Ishikawa (cell line): ENCODE data around the gene PPP1R37.

Experiments
- CEBPB ChIP-seq: IDR thresholded peaks from 2 replicates; pipeline ENCODE4 v1.6.1; 2012
- CREB1 ChIP-seq: IDR thresholded peaks from 2 replicates; pipeline ENCODE4 v1.6.1; 2012; ENCODE audit warnings: low read depth
- EGR1 ChIP-seq: IDR thresholded peaks from 2 replicates; pipeline ENCODE4 v1.6.1; 2012
- EP300 ChIP-seq: IDR thresholded peaks from 2 replicates; pipeline ENCODE4 v1.6.1; 2012; ENCODE audit warnings: borderline replicate concordance
- FOXM1 ChIP-seq: IDR thresholded peaks from 2 replicates; pipeline ENCODE4 v1.6.1; 2012; ENCODE audit warnings: low read depth, borderline replicate concordance
- NFIC ChIP-seq: IDR thresholded peaks from 2 replicates; pipeline ENCODE4 v1.6.1; 2012
- RAD21 ChIP-seq: IDR thresholded peaks from 2 replicates; pipeline ENCODE4 v1.6.1; 2012; ENCODE audit warnings: low read depth
- TAF1 ChIP-seq: IDR thresholded peaks from 2 replicates; pipeline ENCODE4 v1.6.1; 2012; ENCODE audit warnings: low read depth, mild to moderate bottlenecking
- TCF12 ChIP-seq: IDR thresholded peaks from 2 replicates; pipeline ENCODE4 v1.6.1; 2012; ENCODE audit warnings: low read depth
- TEAD4 ChIP-seq: IDR thresholded peaks from 2 replicates; pipeline ENCODE4 v1.6.1; 2012
- USF1 ChIP-seq: IDR thresholded peaks from 2 replicates; pipeline ENCODE4 v1.6.1; 2012
- YY1 ChIP-seq: IDR thresholded peaks from 2 replicates; pipeline ENCODE4 v1.6.1; 2012; ENCODE audit warnings: low read depth
- ZBTB7A ChIP-seq: IDR thresholded peaks from 2 replicates; pipeline ENCODE4 v1.6.1; 2012; ENCODE audit warnings: low read depth
- TF ChIP-seq, protein P1 (sequence below): IDR thresholded peaks from 2 replicates; pipeline ENCODE4 v1.6.1; 2012; ENCODE audit warnings: low read depth, mild to moderate bottlenecking
- TF ChIP-seq, protein P2 (sequence below): IDR thresholded peaks from 2 replicates; pipeline ENCODE4 v1.6.1; 2012

The PPP1R37 gene

DNA sequence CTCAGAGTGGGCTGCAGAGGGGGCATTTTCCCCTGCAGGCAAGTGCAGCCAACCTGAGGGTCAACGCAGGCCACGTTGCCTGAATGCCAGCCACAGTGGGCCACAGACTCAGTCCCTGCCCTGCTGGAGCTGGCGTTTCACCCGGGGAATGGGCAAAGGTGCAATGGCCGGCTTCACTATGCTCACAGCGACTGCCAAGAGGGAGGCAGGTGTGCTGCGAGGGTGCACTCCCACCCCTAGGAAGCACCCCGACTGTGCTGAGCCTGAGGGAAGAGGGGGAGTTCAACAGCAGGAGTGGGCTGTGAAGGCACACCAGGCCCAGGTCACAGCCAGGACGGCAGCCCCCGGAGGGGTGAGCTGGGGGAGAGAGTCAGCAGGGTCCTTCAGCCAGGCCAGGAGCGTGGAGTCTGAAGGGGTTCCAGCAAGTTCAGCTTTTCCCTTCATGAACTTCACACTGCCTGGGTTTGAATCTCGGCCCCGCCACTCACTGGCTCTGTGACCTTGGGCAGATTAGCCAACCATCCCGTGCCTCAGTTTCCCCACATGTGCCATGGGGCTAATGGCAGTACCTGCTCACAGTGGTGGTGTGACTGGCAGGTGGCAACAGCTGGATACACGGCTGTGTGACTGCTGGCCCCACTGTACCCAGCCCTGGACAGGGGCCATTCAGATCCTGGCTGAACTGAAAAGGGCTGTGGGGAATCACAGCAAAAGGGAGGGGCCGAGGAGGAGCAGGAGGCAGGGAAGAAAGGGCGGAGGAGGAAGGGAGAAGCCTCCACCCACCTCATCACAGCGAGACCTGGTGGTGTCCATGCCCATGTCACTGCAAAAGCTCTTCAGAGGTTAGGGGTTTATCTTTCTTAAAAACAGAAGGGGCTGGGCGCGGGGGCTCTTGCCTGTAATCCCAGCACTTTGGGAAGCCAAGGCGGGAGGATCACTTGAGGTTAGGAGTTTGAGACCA is 77.4 kb downstream of the PPP1R37 start:
- TF ChIP-seq, protein P1, sequence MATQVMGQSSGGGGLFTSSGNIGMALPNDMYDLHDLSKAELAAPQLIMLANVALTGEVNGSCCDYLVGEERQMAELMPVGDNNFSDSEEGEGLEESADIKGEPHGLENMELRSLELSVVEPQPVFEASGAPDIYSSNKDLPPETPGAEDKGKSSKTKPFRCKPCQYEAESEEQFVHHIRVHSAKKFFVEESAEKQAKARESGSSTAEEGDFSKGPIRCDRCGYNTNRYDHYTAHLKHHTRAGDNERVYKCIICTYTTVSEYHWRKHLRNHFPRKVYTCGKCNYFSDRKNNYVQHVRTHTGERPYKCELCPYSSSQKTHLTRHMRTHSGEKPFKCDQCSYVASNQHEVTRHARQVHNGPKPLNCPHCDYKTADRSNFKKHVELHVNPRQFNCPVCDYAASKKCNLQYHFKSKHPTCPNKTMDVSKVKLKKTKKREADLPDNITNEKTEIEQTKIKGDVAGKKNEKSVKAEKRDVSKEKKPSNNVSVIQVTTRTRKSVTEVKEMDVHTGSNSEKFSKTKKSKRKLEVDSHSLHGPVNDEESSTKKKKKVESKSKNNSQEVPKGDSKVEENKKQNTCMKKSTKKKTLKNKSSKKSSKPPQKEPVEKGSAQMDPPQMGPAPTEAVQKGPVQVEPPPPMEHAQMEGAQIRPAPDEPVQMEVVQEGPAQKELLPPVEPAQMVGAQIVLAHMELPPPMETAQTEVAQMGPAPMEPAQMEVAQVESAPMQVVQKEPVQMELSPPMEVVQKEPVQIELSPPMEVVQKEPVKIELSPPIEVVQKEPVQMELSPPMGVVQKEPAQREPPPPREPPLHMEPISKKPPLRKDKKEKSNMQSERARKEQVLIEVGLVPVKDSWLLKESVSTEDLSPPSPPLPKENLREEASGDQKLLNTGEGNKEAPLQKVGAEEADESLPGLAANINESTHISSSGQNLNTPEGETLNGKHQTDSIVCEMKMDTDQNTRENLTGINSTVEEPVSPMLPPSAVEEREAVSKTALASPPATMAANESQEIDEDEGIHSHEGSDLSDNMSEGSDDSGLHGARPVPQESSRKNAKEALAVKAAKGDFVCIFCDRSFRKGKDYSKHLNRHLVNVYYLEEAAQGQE: no peak
- no peak for TF ChIP-seq USF1
- TF ChIP-seq TAF1: no peak
- TF ChIP-seq FOXM1: no peak
- TF ChIP-seq, protein P2, sequence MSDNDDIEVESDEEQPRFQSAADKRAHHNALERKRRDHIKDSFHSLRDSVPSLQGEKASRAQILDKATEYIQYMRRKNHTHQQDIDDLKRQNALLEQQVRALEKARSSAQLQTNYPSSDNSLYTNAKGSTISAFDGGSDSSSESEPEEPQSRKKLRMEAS: no peak
- TF ChIP-seq EGR1: no peak
- no peak for TF ChIP-seq CEBPB
- no peak for TF ChIP-seq ZBTB7A

DNA sequence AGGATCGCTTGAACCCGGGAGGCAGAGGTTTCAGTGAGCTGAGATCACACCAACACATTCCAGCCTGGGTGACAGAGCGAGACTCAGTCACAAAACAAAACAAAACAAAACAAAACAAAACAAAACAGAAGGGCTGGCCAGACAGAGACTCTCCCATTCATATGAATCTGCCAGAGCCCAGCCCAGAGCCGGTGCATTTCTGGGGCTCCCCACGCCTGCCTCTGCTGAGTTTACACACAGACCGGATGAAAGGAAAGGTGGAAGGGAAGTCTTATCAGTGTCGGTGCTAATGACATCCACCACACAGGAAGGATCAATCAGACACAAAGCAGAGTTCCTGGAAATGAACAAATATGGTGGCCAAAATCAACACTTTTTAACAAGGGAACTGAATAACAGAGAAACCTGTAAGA is 78.2 kb downstream of the PPP1R37 start:
- TF ChIP-seq RAD21 (no peak), TEAD4 (no peak), CREB1 (no peak), YY1 (no peak), TAF1 (no peak), TCF12 (no peak), EGR1 (no peak), CEBPB (no peak), USF1 (no peak), FOXM1 (no peak)
- TF ChIP-seq, protein P1: no peak

DNA sequence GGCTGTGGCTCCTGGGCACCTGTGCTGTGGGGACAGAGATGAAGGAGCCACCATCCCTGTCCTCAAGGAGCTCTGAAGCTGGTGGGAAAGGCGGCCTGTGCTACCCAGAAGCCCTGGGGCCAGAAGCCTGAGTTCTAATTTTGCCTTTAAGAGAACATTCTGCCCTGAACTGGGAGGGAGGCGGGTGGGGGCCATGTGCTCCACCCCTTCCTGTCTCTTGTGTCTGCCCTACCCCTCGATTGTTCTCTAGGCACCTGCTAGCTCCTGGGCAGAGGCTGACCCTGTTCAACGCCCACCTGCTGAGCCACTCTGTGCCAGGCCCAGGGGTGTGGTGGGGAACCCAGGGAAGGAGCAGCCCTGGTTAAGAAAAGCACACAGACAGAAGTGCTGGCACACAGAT is 79.2 kb downstream of the PPP1R37 start:
- TF ChIP-seq CEBPB: no peak

DNA sequence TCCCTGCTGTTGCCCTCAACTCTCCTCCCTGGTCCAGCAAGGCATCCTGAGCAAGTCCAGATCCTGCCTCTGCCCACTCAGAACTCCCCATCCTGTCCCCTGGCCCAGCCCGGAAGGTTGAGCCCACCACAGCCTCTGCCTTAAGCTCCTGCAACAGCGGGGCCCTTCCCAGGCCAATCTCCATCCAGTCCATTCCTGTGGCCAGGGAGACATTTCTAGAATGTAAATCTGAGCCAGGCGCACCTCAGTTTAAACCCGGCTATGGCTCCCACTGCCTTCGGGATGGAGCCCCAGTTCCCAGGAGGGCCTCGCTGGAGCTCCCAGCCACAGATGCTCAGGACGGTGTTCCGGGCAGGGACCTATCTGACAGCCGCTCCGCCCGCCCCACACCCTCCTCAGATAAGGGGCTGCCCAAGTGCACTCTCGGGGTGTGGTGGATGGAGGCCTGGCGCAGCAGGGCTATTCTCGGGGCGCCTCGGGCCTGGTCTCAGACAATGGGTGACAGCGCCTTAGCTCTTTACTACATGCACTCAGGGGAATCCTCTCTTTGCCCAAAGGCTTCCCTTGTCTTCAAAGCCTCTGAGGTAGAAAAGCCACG is 79.7 kb downstream of the PPP1R37 start:
- TF ChIP-seq EP300: no peak
- TF ChIP-seq FOXM1: no peak
- TF ChIP-seq TCF12: no peak

GRCh38 chr19:45173816-45174215 is 80.8 kb downstream of the PPP1R37 start:
- TF ChIP-seq CEBPB (no peak), EP300 (no peak), NFIC (no peak), FOXM1 (no peak), TAF1 (no peak), EGR1 (no peak), RAD21 (no peak), CREB1 (no peak)
- TF ChIP-seq, protein P1: no peak
